ENCODE measurements around the gene ADM2. TPM values are rescaled to one million over a fixed set of nuclear protein-coding genes. Genes with fewer than 3 reads are reported as not detected.

ADM2 gene
- total RNA-seq, 4 donors from 2014 or later = 0.53 TPM; not detected in 3

- no peak for TF ChIP-seq POLR2A (IDR thresholded peaks at IDR 0.05)
- TF ChIP-seq CTCF (IDR thresholded peaks at IDR 0.05 in 4 of 5, conservative IDR thresholded peaks at IDR 0.05 in 1 of 5) = no peak
- no peak for DNase-seq
- no peak for ATAC-seq
- no peak overlapping the region for H3K4me3 ChIP-seq
- no peaks in the 10 kb centered on the region for H3K9me3 ChIP-seq
- H3K36me3 ChIP-seq = peaks cover 0 to 55% of the 10 kb centered on the region in 2 donors
- no peaks in the 10 kb centered on the region for H3K4me1 ChIP-seq
- H3K27ac ChIP-seq = no peak overlapping the region
- intact Hi-C loops (cut with DNase I; ENCODE audit: low total_unique reads) (no loop called here), in situ Hi-C loops (cut with MboI; ENCODE audit: low sequenced_read_pairs in 4 of 4) (no loop called here)
- H3K27me3 ChIP-seq = no peaks in the 10 kb centered on the region
These were observed 40.6 kb upstream of the ADM2 start for GRCh38 chr22:50440544-50441249.

- Histone ChIP-seq H3K36me3 (peaks cover 0 to 48% of the 10 kb centered on the region in 2 donors), H3K27ac (no peak overlapping the region), H3K4me1 (no peaks in the 10 kb centered on the region), H3K4me3 (no peak overlapping the region), H3K9me3 (no peaks in the 10 kb centered on the region), H3K27me3 (no peaks in the 10 kb centered on the region)
- intact Hi-C loops (cut with DNase I; ENCODE audit: low total_unique reads) (no loop called here), in situ Hi-C loops (cut with MboI; ENCODE audit: low sequenced_read_pairs in 4 of 4) (no loop called here)
- TF ChIP-seq CTCF (IDR thresholded peaks at IDR 0.05 in 4 of 5, conservative IDR thresholded peaks at IDR 0.05 in 1 of 5) = no peak
- TF ChIP-seq POLR2A (IDR thresholded peaks at IDR 0.05) = no peak
- ATAC-seq = no peak
- no peak for DNase-seq
These were observed 39.8 kb upstream of the ADM2 start for GRCh38 chr22:50441428-50441993.

GRCh38 chr22:50443197-50443596, 38.1 kb upstream of the ADM2 start:
- TF ChIP-seq POLR2A (IDR thresholded peaks at IDR 0.05) = no peak
- no peak for TF ChIP-seq CTCF (IDR thresholded peaks at IDR 0.05 in 4 of 5, conservative IDR thresholded peaks at IDR 0.05 in 1 of 5)
- DNase-seq (no peak), ATAC-seq (no peak)
- Histone ChIP-seq H3K4me1 (no peaks in the 10 kb centered on the region), H3K36me3 (peaks cover 0 to 48% of the 10 kb centered on the region in 2 donors), H3K27me3 (no peaks in the 10 kb centered on the region), H3K9me3 (no peaks in the 10 kb centered on the region), H3K4me3 (no peak overlapping the region), H3K27ac (no peak overlapping the region)
- in situ Hi-C loops (cut with MboI; ENCODE audit: low sequenced_read_pairs in 4 of 4) (no loop called here), intact Hi-C loops (cut with DNase I; ENCODE audit: low total_unique reads) (no loop called here)

GRCh38 chr22:50443801-50444625, 37.3 kb upstream of the ADM2 start:
- peaks cover 0 to 40% of the 10 kb centered on the region in 2 donors for H3K36me3 ChIP-seq
- no peak overlapping the region for H3K4me3 ChIP-seq
- no peaks in the 10 kb centered on the region for H3K4me1 ChIP-seq
- ATAC-seq = no peak
- intact Hi-C loops (cut with DNase I; ENCODE audit: low total_unique reads) = no loop called here
- no peak for DNase-seq
- no peaks in the 10 kb centered on the region for H3K9me3 ChIP-seq
- no peaks in the 10 kb centered on the region for H3K27me3 ChIP-seq
- no peak for TF ChIP-seq CTCF (IDR thresholded peaks at IDR 0.05 in 4 of 5, conservative IDR thresholded peaks at IDR 0.05 in 1 of 5)
- TF ChIP-seq POLR2A (IDR thresholded peaks at IDR 0.05) = no peak
- in situ Hi-C loops (cut with MboI; ENCODE audit: low sequenced_read_pairs in 4 of 4) = no loop called here
- H3K27ac ChIP-seq = no peak overlapping the region
